HG03565 (cell line): ENCODE measurements around the gene FAM20C.
"Not testable (repeated sequence)": the region's sequence is repeated elsewhere in the genome, so short reads cannot be mapped to it uniquely, and the experiment has no call there.

ENCODE experiments used
- ATAC-seq: cut with Tn5 transposase; IDR thresholded peaks from one replicate; pipeline ENCODE4 v1.9.1; 2021; ENCODE audit warnings: mild to moderate bottlenecking, moderate library complexity; ENCODE audit not compliant: unreplicated experiment

FAM20C gene

GRCh38 chr7:289209-289755, 96.9 kb downstream of the FAM20C start:
- ATAC-seq, result no peak

- ATAC-seq, result no peak
Measured at GRCh38 chr7:289756-290553, 97.6 kb downstream of the FAM20C start, which contains the start of gene FOXL3. Gene FOXL3, plus strand, starts transcription at chr7:290170. Its CDS starts 0 bp downstream, at chr7:290170.

- ATAC-seq, result no peak
Measured at GRCh38 chr7:290554-291372, 98.4 kb downstream of the FAM20C start.

- no peak for ATAC-seq
Measured at GRCh38 chr7:291373-292092, 99.2 kb downstream of the FAM20C start.

- no peak for ATAC-seq
Measured at GRCh38 chr7:292226-292625, 99.9 kb downstream of the FAM20C start.

- no peak for ATAC-seq
Measured at GRCh38 chr7:292826-293225, 100.5 kb downstream of the FAM20C start.

- no peak for ATAC-seq
Measured at GRCh38 chr7:293681-294439, 101.5 kb downstream of the FAM20C start.

- ATAC-seq, result no peak
Measured at GRCh38 chr7:294440-295154, 102.2 kb downstream of the FAM20C start.

GRCh38 chr7:295155-296154, 103.1 kb downstream of the FAM20C start:
- ATAC-seq, result no peak

GRCh38 chr7:296373-296945, 104.1 kb downstream of the FAM20C start:
- no peak for ATAC-seq

- ATAC-seq, result not testable (repeated sequence)
Measured at GRCh38 chr7:297141-297540, 104.8 kb downstream of the FAM20C start.

- no peak for ATAC-seq
Measured at GRCh38 chr7:297611-298374, 105.4 kb downstream of the FAM20C start.

- no peak for ATAC-seq
Measured at GRCh38 chr7:298375-298702, 106.0 kb downstream of the FAM20C start.

GRCh38 chr7:298743-299142, 106.4 kb downstream of the FAM20C start:
- no peak for ATAC-seq

GRCh38 chr7:299169-299568, 106.8 kb downstream of the FAM20C start:
- no peak for ATAC-seq

- ATAC-seq, result no peak
Measured at GRCh38 chr7:299628-300027, 107.3 kb downstream of the FAM20C start.

- ATAC-seq, result no peak
Measured at GRCh38 chr7:300048-300447, 107.7 kb downstream of the FAM20C start.
